Measurements from ENCODE around the gene AMIGO3.
"Not testable (repeated sequence)": the region's sequence is repeated elsewhere in the genome, so short reads cannot be mapped to it uniquely, and the experiment has no call there.

The AMIGO3 gene

GRCh38 chr3:49689046-49689907 lies 30.2 kb downstream of the AMIGO3 start, which contains the start of the genes MST1 and RNF123:
Gene MST1 (minus strand): TSS chr3:49689474. CDS start chr3:49688691, 783 bp downstream.
Gene RNF123 (plus strand): TSS chr3:49689557. CDS start chr3:49691166, 1,609 bp downstream.
- peak; percentile 87 to 90 for DNase-seq (ENCODE audit: low read depth in 2 of 2)

GRCh38 chr3:49688338-49689045 lies 31.0 kb downstream of the AMIGO3 start:
- DNase-seq (ENCODE audit: low read depth in 2 of 2) = not testable (repeated sequence)

- not testable (repeated sequence) for DNase-seq (ENCODE audit: low read depth in 2 of 2)
Measured at GRCh38 chr3:49687424-49687795, 32.1 kb downstream of the AMIGO3 start.

DNA sequence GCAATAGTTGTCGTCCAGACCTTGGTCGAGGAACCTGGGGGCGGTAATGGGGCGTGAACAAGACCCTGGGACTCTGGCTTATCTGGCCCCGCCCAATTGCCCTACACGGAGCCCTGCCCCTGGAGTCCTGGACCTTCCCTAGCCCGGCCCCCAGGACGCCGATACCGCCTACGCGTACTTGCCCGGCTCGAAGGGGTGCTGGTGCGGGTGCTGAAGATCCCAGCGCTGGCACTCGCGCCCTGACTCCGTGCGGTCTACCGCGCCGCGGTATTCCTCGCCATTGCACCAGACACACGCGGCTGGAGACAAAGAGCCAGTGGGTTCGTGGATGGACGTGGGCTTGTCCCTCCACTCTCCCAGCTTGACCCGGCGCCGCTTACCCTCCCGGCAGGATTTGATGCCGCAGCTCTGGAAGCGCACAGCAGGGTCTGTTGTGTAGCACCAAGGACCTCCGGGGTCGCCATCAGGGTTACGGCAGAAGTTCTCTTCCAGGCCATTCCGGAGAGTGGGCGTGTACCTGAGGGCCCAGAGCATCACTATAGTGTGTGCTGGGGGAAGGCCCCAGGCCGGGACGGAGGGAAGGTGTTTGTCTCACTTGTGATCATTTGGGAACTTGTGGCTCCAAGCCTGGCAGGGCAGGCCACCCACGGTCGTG lies 32.6 kb downstream of the AMIGO3 start:
- peak in 1 of 2 donors; percentile 48 for DNase-seq (ENCODE audit: low read depth in 2 of 2)

- not testable (repeated sequence) for DNase-seq (ENCODE audit: low read depth in 2 of 2)
Measured at GRCh38 chr3:49686346-49686745, 33.1 kb downstream of the AMIGO3 start.

DNA sequence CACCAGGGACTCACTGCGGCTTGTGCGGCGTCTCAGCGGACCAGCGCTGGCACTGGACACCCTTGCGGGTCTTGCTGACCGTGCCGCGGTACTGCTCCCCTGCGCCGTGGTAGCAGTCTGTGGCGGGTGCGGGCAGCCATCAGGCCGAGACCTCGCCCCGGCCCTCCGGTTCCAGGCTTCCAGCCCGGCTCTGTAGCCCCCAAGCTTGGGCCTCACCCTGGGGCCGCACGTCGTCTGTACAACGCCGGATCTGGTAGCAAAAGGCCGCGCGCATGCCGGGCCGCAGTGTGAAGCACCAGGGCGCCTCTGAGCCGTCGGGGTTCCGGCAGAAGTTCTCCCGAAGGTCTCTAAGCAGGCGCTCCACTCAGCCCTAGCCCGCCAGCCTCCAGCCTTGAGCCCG lies 33.6 kb downstream of the AMIGO3 start:
- DNase-seq (ENCODE audit: low read depth in 2 of 2) = not testable (repeated sequence)

- DNase-seq (ENCODE audit: low read depth in 2 of 2) = not testable (repeated sequence)
Measured at GRCh38 chr3:49685103-49685502, 34.4 kb downstream of the AMIGO3 start.

DNA sequence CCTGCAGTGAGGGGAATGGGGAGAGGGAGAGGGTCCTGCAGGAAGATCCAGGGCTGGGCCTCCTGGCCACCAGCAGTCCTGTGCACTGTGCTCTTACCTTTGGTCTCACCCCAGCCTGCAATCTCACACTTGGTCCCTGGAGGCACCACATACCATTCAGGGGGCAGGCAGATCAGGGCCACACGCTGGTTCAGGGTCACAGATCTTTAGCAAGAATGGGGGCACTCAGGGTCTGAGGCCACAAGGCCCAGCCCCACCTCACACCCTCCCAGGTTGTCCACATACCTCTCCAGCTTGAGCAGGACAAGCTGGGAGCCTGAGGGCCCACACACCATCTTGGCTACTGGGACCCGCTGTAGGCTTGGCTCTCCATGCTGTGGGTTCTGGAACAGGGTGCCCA lies 35.0 kb downstream of the AMIGO3 start:
- not testable (repeated sequence) for DNase-seq (ENCODE audit: low read depth in 2 of 2)

DNA sequence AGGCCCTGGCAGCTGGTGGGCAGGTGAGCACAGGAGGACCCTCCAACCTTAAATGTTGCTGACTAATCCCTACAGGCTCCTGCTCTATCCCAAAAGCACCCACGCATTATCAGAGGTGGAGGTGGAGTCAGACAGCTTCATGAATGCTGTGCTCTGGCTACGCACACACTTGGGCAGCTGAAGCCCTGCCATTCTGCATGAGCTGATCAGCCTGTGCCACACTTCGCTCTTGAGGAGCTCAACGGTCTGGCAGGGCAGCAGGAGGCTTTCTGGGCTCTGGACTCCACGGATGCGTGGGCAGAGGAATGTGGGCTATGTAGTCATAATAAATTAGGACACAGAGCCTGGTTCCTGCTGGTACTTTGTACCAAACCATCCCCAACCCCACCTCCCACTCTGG lies 36.3 kb downstream of the AMIGO3 start:
- no peak for DNase-seq (ENCODE audit: low read depth in 2 of 2)

DNA sequence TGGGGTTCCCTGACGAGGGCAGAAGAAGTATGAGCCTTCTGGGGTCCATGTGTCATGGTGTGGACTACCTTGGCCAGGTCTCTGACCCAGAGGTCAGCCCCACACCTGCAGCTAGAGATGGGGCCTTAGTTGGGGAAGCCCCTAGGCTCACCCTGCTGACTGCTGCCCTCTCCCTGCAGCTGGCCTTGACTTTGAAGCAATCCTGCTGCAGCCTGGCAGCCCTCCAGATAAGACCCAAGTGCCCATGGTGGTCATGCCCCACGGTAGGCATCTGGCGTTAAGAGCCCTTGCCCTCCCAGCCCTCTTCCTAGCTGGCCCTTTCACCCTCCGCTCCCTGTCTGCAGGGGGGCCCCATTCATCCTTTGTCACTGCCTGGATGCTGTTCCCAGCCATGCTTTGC lies 37.9 kb downstream of the AMIGO3 start:
- no peak for DNase-seq (ENCODE audit: low read depth in 2 of 2)

DNA sequence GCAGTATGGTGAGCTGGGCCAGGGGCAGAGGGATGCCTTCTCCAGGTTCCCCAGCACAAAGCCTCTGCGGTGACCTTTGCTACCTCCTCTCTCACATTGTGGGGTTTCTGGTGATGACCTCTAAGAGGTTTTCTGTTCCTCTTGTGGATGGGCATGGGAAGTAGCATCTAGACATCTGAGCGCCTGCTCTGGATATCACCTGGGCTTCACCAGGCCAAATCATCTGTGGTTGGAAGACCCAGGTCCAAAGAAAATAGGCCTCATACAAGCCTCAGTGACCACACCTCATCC lies 38.3 kb downstream of the AMIGO3 start:
- DNase-seq (ENCODE audit: low read depth in 2 of 2) = no peak

GRCh38 chr3:49680493-49681231 lies 38.8 kb downstream of the AMIGO3 start:
- DNase-seq (ENCODE audit: low read depth in 2 of 2) = no peak

- DNase-seq (ENCODE audit: low read depth in 2 of 2) = no peak
Measured at GRCh38 chr3:49675912-49676311, 43.6 kb downstream of the AMIGO3 start.

DNA sequence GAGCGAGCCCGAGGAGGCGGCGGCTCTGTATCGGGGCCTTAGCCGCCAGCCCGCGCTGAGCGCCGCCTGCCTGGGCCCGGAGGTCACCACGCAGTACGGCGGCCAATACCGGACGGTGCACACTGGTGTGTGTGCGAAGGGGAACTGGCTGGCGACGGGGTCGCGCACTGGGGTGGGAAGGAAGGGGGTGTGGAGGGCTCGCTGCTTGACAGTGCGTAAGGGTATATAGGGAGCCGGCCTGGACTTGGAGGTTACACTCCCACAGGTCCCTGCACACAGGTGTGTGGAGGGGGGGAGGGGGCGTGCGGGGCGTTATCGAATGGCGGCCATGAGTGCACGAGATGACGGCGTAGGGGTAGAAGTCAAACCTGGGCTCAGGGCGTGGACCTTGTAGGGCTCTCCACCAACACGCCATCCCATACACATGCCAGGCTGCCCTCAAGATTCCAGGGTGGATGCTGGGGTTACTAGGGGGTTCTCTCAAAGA lies 44.9 kb downstream of the AMIGO3 start:
- DNase-seq (ENCODE audit: low read depth in 2 of 2) = peak in 1 of 2 donors; percentile 19

- DNase-seq (ENCODE audit: low read depth in 2 of 2) = peak; percentile 98
Measured at GRCh38 chr3:49673715-49674496, 45.6 kb downstream of the AMIGO3 start, which contains the start of gene APEH. Gene APEH (plus strand): TSS chr3:49674351. CDS start chr3:49674402, 51 bp downstream.

DNA sequence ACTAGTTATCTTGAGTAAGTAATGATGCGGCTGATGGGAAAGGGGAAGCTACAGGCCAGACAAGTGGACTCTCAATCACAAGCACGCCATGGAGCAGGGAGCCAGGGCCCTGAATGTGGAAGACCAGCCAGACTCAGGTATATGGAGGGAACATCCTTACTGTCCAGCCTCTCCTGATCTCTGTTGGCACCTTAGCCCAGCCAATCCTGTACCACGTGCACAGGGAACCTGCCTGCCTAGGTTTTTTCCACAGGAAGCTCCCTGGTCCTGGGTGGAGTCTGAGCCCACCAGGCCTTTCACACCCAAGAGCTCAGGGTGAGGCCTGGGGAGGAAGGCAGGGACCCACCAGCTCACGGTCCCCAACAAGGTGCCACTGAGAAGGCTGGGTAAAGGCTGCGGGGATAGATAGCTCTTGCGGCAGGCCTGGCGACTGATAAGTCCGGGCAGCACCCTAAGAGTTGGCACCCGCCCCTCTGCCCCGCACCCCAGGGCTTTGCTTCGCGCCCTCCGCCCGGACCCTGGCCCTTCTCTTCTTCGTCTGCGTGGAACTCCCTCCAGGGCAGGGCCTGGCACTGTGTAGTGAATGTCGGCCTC lies 46.3 kb downstream of the AMIGO3 start:
- peak in 1 of 2 donors; percentile 30 for DNase-seq (ENCODE audit: low read depth in 2 of 2)

DNA sequence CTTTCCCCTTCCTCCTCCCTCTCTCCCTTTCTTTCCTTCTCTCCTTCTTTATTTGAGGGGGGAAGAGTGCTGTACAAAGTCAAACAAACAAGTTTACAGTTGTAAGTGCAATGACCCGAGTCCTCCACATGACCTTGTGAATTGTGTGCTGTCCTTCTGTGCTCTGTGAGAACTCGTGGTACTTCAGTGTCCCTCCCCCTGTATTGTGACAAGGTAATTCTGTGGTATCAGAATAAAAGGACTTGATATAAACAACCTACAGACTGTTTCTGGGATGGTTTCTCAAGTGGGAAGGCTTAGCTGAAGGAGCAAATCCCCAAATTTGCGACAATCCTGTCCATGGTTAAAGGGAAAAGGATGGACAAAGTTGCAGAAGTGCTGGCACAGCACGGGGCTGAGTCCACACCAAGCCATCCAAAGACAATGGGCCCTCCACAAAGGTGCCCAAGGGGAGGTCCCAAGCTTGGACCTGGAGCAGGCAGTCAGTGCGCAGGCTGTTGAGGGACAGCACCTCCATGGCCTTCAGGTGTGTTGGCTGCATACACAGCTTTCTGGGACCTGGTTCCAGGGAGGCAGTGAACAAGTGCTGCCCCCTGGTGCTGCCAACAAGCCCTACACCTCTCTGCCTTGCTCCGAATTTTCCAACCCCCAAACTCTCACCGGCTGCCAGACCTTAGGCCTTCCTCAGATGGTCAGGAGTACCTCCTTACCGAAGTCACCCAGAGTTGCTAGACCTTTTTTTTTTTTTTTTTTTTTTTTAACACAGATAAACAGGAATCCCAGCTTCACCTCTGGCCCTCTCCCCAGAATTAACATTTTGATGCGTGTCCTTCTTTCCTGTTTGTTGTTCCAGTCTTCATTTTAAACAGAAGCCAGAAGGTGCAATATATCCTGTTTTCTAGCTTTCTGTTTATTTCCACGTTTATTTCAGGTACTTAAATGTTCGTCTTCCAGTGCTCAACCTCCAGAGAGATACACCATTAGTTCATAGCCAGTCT lies 47.9 kb downstream of the AMIGO3 start:
- peak; percentile 67 to 68 for DNase-seq (ENCODE audit: low read depth in 2 of 2)

DNA sequence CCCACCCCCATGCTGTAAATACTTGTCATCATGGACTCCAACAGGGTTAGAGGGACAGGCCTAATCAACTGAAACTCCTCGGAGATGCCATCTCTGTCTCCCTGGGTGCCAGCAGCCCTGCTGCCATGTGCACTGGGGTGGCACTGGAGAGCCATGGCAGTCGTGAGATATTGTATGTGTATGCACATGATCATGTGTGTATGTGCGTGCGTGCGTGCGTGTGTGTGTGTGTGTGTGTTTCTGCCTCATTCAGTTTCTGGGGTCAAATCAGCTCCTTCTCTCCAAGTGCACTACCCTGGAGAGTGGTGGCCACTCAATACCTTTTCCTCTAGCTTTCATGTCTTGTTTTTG lies 48.6 kb downstream of the AMIGO3 start:
- DNase-seq (ENCODE audit: low read depth in 2 of 2) = no peak

- no peak for DNase-seq (ENCODE audit: low read depth in 2 of 2)
Measured at GRCh38 chr3:49669352-49669751, 50.1 kb downstream of the AMIGO3 start.
